Panc1 (cell line): ENCODE measurements around the gene GPX3. TPM values are rescaled to one million over a fixed set of nuclear protein-coding genes. Genes with fewer than 3 reads are reported as not detected.

Experiments used
- ATAC-seq: fragments of 200-7000 bp; cut with Tn5 transposase; 2 replicates; pipeline ENCODE4 v1.9.1; 2020; ENCODE audit warnings: mild to moderate bottlenecking, moderate library complexity
- BruUV-seq: library from RNA; stranded (reverse); fragments of 400-500 nt; replicated peaks from 2 replicates; lab custom pipeline; 2021; lab: Mats Ljungman, UMichigan
- CTCF ChIA-PET: fragments of 300-600 bp; sonication (Branson Sonifier 250); formaldehyde crosslinking; loops from one replicate; lab custom pipeline; 2022; ENCODE audit warnings: antibody characterized with exemption; lab: Charles Lee
- POLR2A ChIA-PET: fragments of 300-600 bp; sonication (Branson Sonifier 250); formaldehyde crosslinking; loops from one replicate; lab custom pipeline; 2022; ENCODE audit warnings: antibody characterized with exemption; lab: Charles Lee
- DNase-seq: peaks from one replicate; pipeline ENCODE4 v3.0.0-alpha.2; 2010; ENCODE audit warnings: low read depth, low spot score
- H3K27ac ChIP-seq: 2 replicates; pipeline ENCODE4 v1.5.1; 2011; ENCODE audit warnings: mild to moderate bottlenecking, low read length, inconsistent platforms
- H3K27me3 ChIP-seq: fragments of 200-500 bp; sonication (Bioruptor generic); 2 replicates; pipeline ENCODE4 v1.6.0; 2014; ENCODE audit warnings: low read length, inconsistent platforms; ENCODE audit not compliant: control insufficient read depth, insufficient read depth
- H3K36me3 ChIP-seq: fragments of 200-500 bp; sonication (Bioruptor generic); 2 replicates; pipeline ENCODE4 v1.5.1; 2014; ENCODE audit warnings: inconsistent platforms, mild to moderate bottlenecking, low read length, moderate library complexity; ENCODE audit not compliant: control insufficient read depth, insufficient read depth
- H3K4me1 ChIP-seq: 2 replicates; pipeline ENCODE4 v1.5.1; 2011; ENCODE audit warnings: inconsistent platforms, mild to moderate bottlenecking, low read length, moderate library complexity; ENCODE audit not compliant: control insufficient read depth, insufficient read depth
- H3K4me3 ChIP-seq, 2 experiments: 2 replicates each; pipeline ENCODE4 v1.5.1; 2011 to 2012; ENCODE audit warnings: low read depth in 2 of 2, low read length in 2 of 2, mild to moderate bottlenecking in 2 of 2, inconsistent platforms in 1 of 2, moderate library complexity in 1 of 2
- H3K9me3 ChIP-seq: fragments of 200-500 bp; sonication (Bioruptor generic); 2 replicates; pipeline ENCODE4 v1.5.1; 2014; ENCODE audit warnings: low read depth, mild to moderate bottlenecking, inconsistent platforms, low read length, moderate library complexity; ENCODE audit not compliant: control insufficient read depth, insufficient read depth
- CTCF ChIP-seq: fragments of 450-650 bp; IDR thresholded peaks from 2 replicates; pipeline ENCODE4 v1.5.1; 2017; ENCODE audit warnings: mild to moderate bottlenecking
- POLR2AphosphoS5 ChIP-seq: IDR thresholded peaks from 2 replicates; pipeline ENCODE4 v1.6.1; 2012; ENCODE audit warnings: mild to moderate bottlenecking, low read depth, low read length, moderate library complexity
- REST ChIP-seq, 2 experiments: IDR thresholded peaks; 2 replicates each; pipeline ENCODE4 v1.6.1; 2011 to 2012; ENCODE audit warnings: low read depth in 2 of 2, control low read depth in 1 of 2, low read length in 1 of 2, mild to moderate bottlenecking in 1 of 2, moderate library complexity in 1 of 2; ENCODE audit not compliant: insufficient read depth in 1 of 2
- SIN3A ChIP-seq: IDR thresholded peaks from 2 replicates; pipeline ENCODE4 v1.6.1; 2012; ENCODE audit warnings: low read depth, mild to moderate bottlenecking, low read length, moderate library complexity, borderline replicate concordance; ENCODE audit not compliant: insufficient read depth
- TCF7L2 ChIP-seq: IDR thresholded peaks from 2 replicates; pipeline ENCODE4 v1.6.1; 2011; ENCODE audit warnings: mild to moderate bottlenecking, low read depth, low read length, inconsistent platforms
- in situ Hi-C: cut with HindIII; loops from 2 replicates; pipeline ENCODE4 v1.10.0; 2016; ENCODE audit warnings: low sequenced_read_pairs, low pct_unique_long_range_greater_than_20kb
- intact Hi-C: fragments of 100-400 bp; cut with micrococcal nuclease; formaldehyde crosslinking; loops from one replicate; pipeline ENCODE4 v1.10.0; 2022; ENCODE audit not compliant: unreplicated experiment
- total RNA-seq: library from RNA; stranded (reverse); gene quantifications from one replicate; pipeline ENCODE4 v1.2.1, GENCODE V29; 2021; ENCODE audit not compliant: unreplicated experiment

Gene GPX3
- total RNA-seq, 1 experiment from 2014 or later, result 8.5 TPM

- no peak for DNase-seq
- Histone ChIP-seq H3K4me3 (no peak overlapping the region), H3K27me3 (no peaks in the 10 kb centered on the region), H3K27ac (no peak overlapping the region), H3K9me3 (no peaks in the 10 kb centered on the region), H3K36me3 (no peaks in the 10 kb centered on the region; the same call in 1 of the 2 replicates), H3K4me1 (no peaks in the 10 kb centered on the region)
- POLR2A ChIA-PET, result no interaction called here
- CTCF ChIA-PET, result interaction anchor here (0.5 to 1.3 kb wide), 2 partner anchors 76 to 88 kb away, joined by 4 to 7 read pairs; no protein-coding TSS in a partner anchor
- intact Hi-C loops (no loop called here), in situ Hi-C loops (no loop called here)
- no TSS peak for BruUV-seq
- TF ChIP-seq POLR2AphosphoS5, result no peak
- TF ChIP-seq SIN3A, result no peak
- no peak for TF ChIP-seq TCF7L2
- TF ChIP-seq CTCF, result no peak
- TF ChIP-seq REST (IDR thresholded peaks at IDR 0.05; ENCODE audit: insufficient read depth in 1 of 2, low read depth in 2 of 2, low read length in 1 of 2), result no peak
- ATAC-seq, result no peak
Measured at GRCh38 chr5:151038412-151038745, 18.0 kb downstream of the GPX3 start.

GRCh38 chr5:151038801-151039238 is 18.4 kb downstream of the GPX3 start:
- Histone ChIP-seq H3K9me3 (no peaks in the 10 kb centered on the region), H3K4me1 (no peaks in the 10 kb centered on the region), H3K36me3 (no peaks in the 10 kb centered on the region; the same call in 1 of the 2 replicates), H3K27ac (no peak overlapping the region), H3K4me3 (no peak overlapping the region), H3K27me3 (no peaks in the 10 kb centered on the region)
- POLR2A ChIA-PET, result no interaction called here
- no peak for TF ChIP-seq SIN3A
- TF ChIP-seq REST (IDR thresholded peaks at IDR 0.05; ENCODE audit: insufficient read depth in 1 of 2, low read depth in 2 of 2, low read length in 1 of 2), result no peak
- no peak for TF ChIP-seq CTCF
- no peak for TF ChIP-seq TCF7L2
- TF ChIP-seq POLR2AphosphoS5, result no peak
- DNase-seq, result no peak
- ATAC-seq, result no peak
- intact Hi-C loops, result no loop called here
- in situ Hi-C loops, result no loop called here
- no TSS peak for BruUV-seq
- CTCF ChIA-PET, result interaction anchor here (1.3 kb wide), 1 partner anchor 87 kb away, joined by 4 read pairs; no protein-coding TSS in a partner anchor
